A673 (cell line): ENCODE data around the gene RPAP3. TPM values are rescaled to one million over a fixed set of nuclear protein-coding genes. Genes with fewer than 3 reads are reported as not detected.

Source experiments
- BruUV-seq: library from RNA; stranded (reverse); fragments of 400-500 nt; replicated peaks from 2 replicates; lab custom pipeline; 2021; lab: Mats Ljungman, UMichigan
- CTCF ChIA-PET: fragments of 300-600 bp; sonication (Branson Sonifier 250); formaldehyde crosslinking; loops from one replicate; lab custom pipeline; 2022; ENCODE audit warnings: antibody characterized with exemption; lab: Charles Lee
- POLR2A ChIA-PET: fragments of 300-600 bp; sonication (Branson Sonifier 250); formaldehyde crosslinking; loops from one replicate; lab custom pipeline; 2022; ENCODE audit warnings: antibody characterized with exemption; ENCODE audit not compliant: low non-redundant PET; lab: Charles Lee
- DNase-seq: peaks from one replicate; pipeline ENCODE4 v3.0.0-alpha.2; 2015; ENCODE audit warnings: low spot score
- H3K27ac ChIP-seq: fragments of 200-600 bp; sonication (generic); 2 replicates; pipeline ENCODE4 v1.5.1; 2016; ENCODE audit warnings: mixed run types, low read depth, mild to moderate bottlenecking, mixed read lengths, antibody characterized with exemption, low read length; ENCODE audit not compliant: poor library complexity, severe bottlenecking
- H3K27me3 ChIP-seq: fragments of 200-600 bp; sonication (generic); replicated peaks from 2 replicates; pipeline ENCODE4 v1.6.1; 2017; ENCODE audit warnings: mixed run types, low read depth, mild to moderate bottlenecking, mixed read lengths, antibody characterized with exemption, low read length; ENCODE audit not compliant: insufficient read depth, poor library complexity
- H3K36me3 ChIP-seq: fragments of 200-600 bp; sonication (generic); 2 replicates; pipeline ENCODE4 v1.6.1; 2016; ENCODE audit warnings: mixed run types, mild to moderate bottlenecking, mixed read lengths, antibody characterized with exemption, low read length; ENCODE audit not compliant: insufficient read depth, poor library complexity, severe bottlenecking
- H3K4me1 ChIP-seq: fragments of 200-600 bp; sonication (generic); 2 replicates; pipeline ENCODE4 v1.6.1; 2017; ENCODE audit warnings: mixed run types, mild to moderate bottlenecking, mixed read lengths, antibody characterized with exemption, low read length; ENCODE audit not compliant: insufficient read depth, poor library complexity, severe bottlenecking
- H3K4me3 ChIP-seq: fragments of 200-600 bp; sonication (generic); 2 replicates; pipeline ENCODE4 v1.5.1; 2016; ENCODE audit warnings: low read depth, mixed run types, mild to moderate bottlenecking, mixed read lengths, low read length; ENCODE audit not compliant: poor library complexity, severe bottlenecking
- H3K9me3 ChIP-seq: fragments of 200-600 bp; sonication (generic); 2 replicates; pipeline ENCODE4 v1.6.1; 2016; ENCODE audit warnings: mixed run types, low read depth, mild to moderate bottlenecking, mixed read lengths, antibody characterized with exemption, low read length; ENCODE audit not compliant: poor library complexity, severe bottlenecking
- EZH2 ChIP-seq: fragments of 200-600 bp; sonication (generic); IDR thresholded peaks from 2 replicates; pipeline ENCODE4 v1.6.1; 2017; ENCODE audit warnings: borderline replicate concordance, low read depth, mild to moderate bottlenecking, mixed read lengths, antibody characterized with exemption, low read length; ENCODE audit not compliant: poor library complexity, severe bottlenecking
- intact Hi-C: fragments of 100-400 bp; cut with micrococcal nuclease; formaldehyde crosslinking; loops from one replicate; pipeline ENCODE4 v1.10.0; 2022; ENCODE audit not compliant: unreplicated experiment
- total RNA-seq: library from RNA; stranded (reverse); gene quantifications from 2 replicates; pipeline ENCODE4 v1.2.3, GENCODE V29; 2021
- TF ChIP-seq, protein P1 (sequence below): fragments of 300-800, 200-600 bp; sonication (generic); conservative IDR thresholded peaks from 2 replicates; pipeline ENCODE4 v1.5.1; 2017; ENCODE audit warnings: low read depth, mild to moderate bottlenecking, antibody characterized with exemption, low read length, moderate library complexity, mixed read lengths

RPAP3 gene
- total RNA-seq, 1 experiment from 2014 or later: 81.1 TPM

DNA sequence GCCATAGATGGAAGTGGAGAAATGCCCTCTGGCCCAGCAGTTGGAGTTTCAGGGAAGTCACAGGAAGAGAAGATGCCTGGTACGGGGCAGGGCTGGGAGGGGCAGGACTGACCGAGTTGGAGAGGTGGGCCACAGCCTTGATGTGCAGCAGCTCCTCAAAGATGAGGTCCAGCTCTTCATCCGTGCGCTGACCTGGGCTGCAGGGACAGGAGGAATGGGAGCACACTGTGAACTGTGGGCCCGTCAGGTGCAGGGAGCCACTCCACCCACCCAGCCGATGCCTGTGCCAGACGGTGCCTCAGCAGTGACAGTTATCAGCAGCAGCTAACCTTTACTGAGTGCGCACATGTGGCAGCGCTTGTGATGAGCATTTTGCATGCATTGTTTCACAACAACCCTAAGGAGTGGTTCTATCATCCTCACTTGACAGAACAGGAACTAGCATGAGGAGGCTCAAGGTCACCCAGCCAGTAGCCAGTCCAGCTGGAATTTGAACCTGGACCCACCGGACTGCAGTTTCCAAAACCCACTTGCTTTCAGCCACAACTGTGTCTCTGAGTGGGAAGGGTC is 44.5 kb upstream of the RPAP3 start:
- no TSS peak for BruUV-seq
- H3K4me3 ChIP-seq: no peak overlapping the region
- H3K27ac ChIP-seq: no peak overlapping the region
- peaks cover 21% of the 10 kb centered on the region for H3K4me1 ChIP-seq
- no peaks in the 10 kb centered on the region for H3K27me3 ChIP-seq
- H3K36me3 ChIP-seq: no peaks in the 10 kb centered on the region
- ChIA-PET CTCF (no interaction called here), POLR2A (interaction anchor here (0.6 kb wide), 1 partner anchor 14 kb away, joined by 3 read pairs; no protein-coding TSS in a partner anchor)
- no peak for DNase-seq
- TF ChIP-seq EZH2: no peak
- TF ChIP-seq, protein P1, sequence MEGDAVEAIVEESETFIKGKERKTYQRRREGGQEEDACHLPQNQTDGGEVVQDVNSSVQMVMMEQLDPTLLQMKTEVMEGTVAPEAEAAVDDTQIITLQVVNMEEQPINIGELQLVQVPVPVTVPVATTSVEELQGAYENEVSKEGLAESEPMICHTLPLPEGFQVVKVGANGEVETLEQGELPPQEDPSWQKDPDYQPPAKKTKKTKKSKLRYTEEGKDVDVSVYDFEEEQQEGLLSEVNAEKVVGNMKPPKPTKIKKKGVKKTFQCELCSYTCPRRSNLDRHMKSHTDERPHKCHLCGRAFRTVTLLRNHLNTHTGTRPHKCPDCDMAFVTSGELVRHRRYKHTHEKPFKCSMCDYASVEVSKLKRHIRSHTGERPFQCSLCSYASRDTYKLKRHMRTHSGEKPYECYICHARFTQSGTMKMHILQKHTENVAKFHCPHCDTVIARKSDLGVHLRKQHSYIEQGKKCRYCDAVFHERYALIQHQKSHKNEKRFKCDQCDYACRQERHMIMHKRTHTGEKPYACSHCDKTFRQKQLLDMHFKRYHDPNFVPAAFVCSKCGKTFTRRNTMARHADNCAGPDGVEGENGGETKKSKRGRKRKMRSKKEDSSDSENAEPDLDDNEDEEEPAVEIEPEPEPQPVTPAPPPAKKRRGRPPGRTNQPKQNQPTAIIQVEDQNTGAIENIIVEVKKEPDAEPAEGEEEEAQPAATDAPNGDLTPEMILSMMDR: no peak
- intact Hi-C loops: no loop called here
- H3K9me3 ChIP-seq: no peaks in the 10 kb centered on the region

DNA sequence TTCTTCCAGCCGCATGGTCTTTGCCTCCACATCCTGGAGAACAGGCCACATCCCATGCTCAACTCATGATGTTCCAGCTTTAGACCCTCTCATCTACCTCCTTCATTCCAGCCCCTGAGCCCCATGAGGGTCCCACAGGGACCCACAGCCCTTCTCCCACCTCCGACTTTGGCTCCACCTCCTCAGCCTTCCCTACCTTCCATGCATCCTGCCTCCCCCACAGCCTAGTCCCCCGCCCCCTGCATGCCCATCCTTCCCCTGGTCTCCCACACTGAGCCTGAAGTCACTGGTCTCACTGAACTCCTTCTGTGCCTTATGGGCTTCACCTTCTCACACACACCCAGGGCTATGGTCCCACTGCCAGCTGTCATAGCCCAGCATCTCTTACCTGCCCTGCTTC is 43.1 kb upstream of the RPAP3 start:
- Histone ChIP-seq H3K36me3 (no peaks in the 10 kb centered on the region), H3K4me3 (no peak overlapping the region), H3K4me1 (peaks cover 18% of the 10 kb centered on the region), H3K27ac (no peak overlapping the region), H3K9me3 (no peaks in the 10 kb centered on the region), H3K27me3 (no peaks in the 10 kb centered on the region)
- no peak for DNase-seq
- ChIA-PET CTCF (no interaction called here), POLR2A (no interaction called here)
- intact Hi-C loops: no loop called here
- no TSS peak for BruUV-seq
- no peak for TF ChIP-seq EZH2
- TF ChIP-seq, protein P1: no peak

DNA sequence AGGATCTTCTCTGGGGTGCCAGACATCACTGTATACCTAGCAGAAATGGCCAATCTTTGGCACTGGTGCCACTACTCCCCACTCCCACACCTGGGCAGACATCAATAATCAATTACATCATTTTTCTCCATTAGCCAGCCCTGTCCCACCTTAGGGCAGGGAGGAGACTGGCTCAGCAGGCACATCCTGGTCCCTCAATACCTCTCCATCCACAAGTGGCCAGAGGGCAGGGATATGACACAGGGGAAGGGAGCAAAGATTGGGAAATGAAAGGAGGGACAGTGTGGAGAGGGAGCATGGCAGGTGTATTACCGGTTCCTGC is 42.6 kb upstream of the RPAP3 start:
- no peak overlapping the region for H3K4me3 ChIP-seq
- H3K27ac ChIP-seq: no peak overlapping the region
- no peak for TF ChIP-seq EZH2
- TF ChIP-seq, protein P1: no peak
- no peak for DNase-seq
- ChIA-PET POLR2A (no interaction called here), CTCF (no interaction called here)
- H3K27me3 ChIP-seq: no peaks in the 10 kb centered on the region
- no peaks in the 10 kb centered on the region for H3K36me3 ChIP-seq
- intact Hi-C loops: no loop called here
- BruUV-seq: no TSS peak
- H3K9me3 ChIP-seq: no peaks in the 10 kb centered on the region
- peaks cover 14% of the 10 kb centered on the region for H3K4me1 ChIP-seq
